ENCODE measurements around the gene XYLT1.

Gene XYLT1

DNA sequence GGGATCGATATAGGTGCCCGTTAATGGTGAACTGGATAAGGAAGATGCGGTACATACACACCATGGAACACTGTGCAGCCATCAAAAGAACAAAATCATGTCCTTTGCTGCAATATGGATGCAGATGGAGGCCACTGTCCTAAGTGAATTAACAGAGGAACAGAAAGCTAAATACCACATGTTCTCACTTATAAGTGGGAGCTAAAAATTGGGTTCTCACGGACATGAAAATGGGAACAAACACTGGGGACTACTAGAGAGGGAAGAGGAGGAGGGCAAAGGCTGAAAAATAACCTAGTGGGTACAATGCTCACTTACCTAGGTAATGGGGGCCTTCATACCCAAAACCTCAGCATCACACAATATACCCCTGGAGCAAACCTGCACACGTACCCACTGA is 302.6 kb downstream of the XYLT1 start:
- Mint-ChIP-seq H3K9me3 (peaks cover 5% of the 10 kb centered on the region), H3K4me1 (ENCODE audit: low read depth) (peaks cover 12% of the 10 kb centered on the region), H3K4me3 (no peak overlapping the region), H3K36me3 (ENCODE audit: low read depth) (peaks cover 5% of the 10 kb centered on the region), H3K27ac (no peak overlapping the region), H3K27me3 (no peaks in the 10 kb centered on the region)

DNA sequence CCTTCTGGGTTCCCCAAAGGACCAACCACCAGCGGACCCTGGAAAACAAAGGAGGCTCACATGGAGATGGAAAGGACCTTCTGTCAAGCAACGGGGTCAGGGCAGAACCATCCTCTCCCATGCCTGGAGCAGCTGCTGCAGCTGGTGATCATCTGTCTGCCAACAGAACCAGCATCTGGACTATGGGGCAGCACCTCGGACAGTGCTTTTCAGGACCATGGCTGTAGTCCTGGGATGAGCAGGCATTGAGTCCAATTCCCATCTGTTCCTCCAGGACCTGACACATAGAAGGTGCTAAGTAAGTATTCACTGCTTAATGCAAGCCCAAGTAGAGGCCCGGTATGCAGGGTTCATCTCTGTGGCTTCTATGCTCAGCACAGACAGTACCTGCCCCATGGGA is 304.7 kb downstream of the XYLT1 start:
- no peaks in the 10 kb centered on the region for H3K27me3 Mint-ChIP-seq
- H3K36me3 Mint-ChIP-seq (ENCODE audit: low read depth) = peaks cover 10% of the 10 kb centered on the region
- H3K27ac Mint-ChIP-seq = no peak overlapping the region
- H3K4me1 Mint-ChIP-seq (ENCODE audit: low read depth) = peaks cover 8% of the 10 kb centered on the region
- H3K9me3 Mint-ChIP-seq = peaks cover 5% of the 10 kb centered on the region
- H3K4me3 Mint-ChIP-seq = no peak overlapping the region

DNA sequence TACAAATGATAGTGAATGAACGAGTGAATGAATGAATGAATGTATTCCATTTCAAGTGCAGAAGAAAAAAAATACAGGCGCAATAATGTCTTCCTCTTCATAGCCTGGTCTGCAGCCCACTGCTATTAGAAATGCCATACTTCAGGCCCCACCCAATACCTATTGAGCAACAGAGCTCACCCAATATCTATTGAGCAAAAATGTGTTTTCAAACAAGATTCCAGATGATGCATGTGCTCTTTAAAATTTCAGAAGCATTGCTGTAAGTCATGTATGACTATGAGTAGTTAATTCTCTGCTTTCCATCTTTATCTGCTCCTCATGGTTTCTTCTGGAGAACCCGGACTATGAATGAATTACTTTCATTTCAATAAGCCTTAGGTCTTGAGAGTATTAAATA is 308.2 kb downstream of the XYLT1 start:
- Mint-ChIP-seq H3K36me3 (ENCODE audit: low read depth) (peaks cover 5% of the 10 kb centered on the region), H3K27me3 (no peaks in the 10 kb centered on the region), H3K4me3 (no peak overlapping the region), H3K27ac (no peak overlapping the region), H3K9me3 (no peaks in the 10 kb centered on the region), H3K4me1 (ENCODE audit: low read depth) (peaks cover 8% of the 10 kb centered on the region)

DNA sequence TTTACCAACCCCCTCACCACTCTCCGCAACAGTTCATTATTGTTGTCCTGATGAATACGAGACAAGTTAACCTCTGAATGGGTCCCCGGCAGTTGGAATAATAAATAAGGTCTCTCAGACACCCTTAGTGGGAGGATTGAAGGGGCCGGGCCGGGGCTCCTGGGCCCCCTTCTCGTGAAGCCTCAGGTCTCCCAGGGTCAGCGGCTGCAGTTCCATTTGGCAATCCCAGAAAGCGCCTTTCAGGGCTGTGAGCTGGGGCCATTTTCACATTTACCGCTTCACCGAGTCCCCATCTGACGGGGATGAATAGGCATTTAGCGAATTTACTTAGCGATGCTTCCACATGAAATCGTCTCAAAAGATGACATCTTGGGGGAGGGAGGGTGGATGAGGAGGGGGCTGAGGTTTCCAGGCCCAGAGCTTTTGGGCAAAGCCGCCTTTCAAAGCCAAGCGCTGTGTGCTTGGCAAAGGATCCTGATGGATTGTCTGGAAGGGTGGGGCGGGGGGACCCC is 309.8 kb downstream of the XYLT1 start:
- no peaks in the 10 kb centered on the region for H3K27me3 Mint-ChIP-seq
- peaks cover 8% of the 10 kb centered on the region for H3K4me1 Mint-ChIP-seq (ENCODE audit: low read depth)
- peaks cover 10% of the 10 kb centered on the region for H3K36me3 Mint-ChIP-seq (ENCODE audit: low read depth)
- no peaks in the 10 kb centered on the region for H3K9me3 Mint-ChIP-seq
- H3K27ac Mint-ChIP-seq = no peak overlapping the region
- no peak overlapping the region for H3K4me3 Mint-ChIP-seq

DNA sequence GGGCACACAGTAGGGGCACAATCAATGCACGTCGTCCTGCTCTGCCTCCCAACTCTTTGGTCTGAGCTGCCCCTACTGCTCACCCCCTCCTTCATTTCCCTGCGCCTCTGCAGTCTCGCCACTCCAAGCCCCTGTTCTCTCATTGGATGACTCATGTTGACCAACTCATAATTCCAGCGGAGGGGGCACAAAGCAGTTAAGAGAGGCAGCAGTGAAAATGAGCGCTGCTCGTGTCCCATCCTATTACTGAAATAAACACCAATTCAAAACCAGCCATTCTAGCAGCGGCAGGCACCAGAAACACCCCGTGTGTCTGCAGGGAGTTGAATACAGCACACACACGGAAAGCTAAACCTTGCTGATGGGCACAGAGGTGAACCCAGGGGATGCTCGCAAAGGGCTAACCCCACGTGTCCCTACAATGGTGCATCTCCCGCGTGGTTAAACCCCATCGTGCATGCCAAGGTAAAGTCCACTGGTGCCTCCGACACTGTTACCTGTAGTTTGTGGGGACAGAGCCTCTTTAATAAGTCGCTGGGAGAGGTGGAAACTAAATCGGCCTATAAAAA is 310.4 kb downstream of the XYLT1 start:
- Mint-ChIP-seq H3K4me1 (ENCODE audit: low read depth) (peaks cover 8% of the 10 kb centered on the region), H3K9me3 (no peaks in the 10 kb centered on the region), H3K4me3 (no peak overlapping the region), H3K36me3 (ENCODE audit: low read depth) (peaks cover 10% of the 10 kb centered on the region), H3K27me3 (no peaks in the 10 kb centered on the region), H3K27ac (no peak overlapping the region)

DNA sequence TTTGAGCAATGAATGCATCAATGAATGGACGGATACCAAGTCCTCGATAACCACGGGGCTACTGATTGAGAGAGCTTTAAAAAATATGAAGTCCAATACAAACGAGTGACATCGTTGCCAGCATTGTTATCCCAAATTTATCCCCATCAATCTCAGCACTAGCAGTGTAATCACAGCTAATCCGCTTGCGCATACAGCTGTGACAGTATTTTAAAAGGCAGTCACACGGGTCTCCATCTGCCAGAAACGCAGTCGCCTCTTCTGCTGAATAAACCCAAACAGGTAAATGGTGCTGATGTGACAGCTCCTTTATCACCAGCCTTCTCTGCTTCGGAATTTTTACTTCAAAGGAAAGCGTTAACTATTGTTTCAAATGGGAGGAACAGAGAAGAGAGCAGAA is 311.1 kb downstream of the XYLT1 start:
- H3K9me3 Mint-ChIP-seq = no peaks in the 10 kb centered on the region
- H3K27me3 Mint-ChIP-seq = no peaks in the 10 kb centered on the region
- peaks cover 10% of the 10 kb centered on the region for H3K36me3 Mint-ChIP-seq (ENCODE audit: low read depth)
- H3K4me3 Mint-ChIP-seq = no peak overlapping the region
- peaks cover 6% of the 10 kb centered on the region for H3K4me1 Mint-ChIP-seq (ENCODE audit: low read depth)
- H3K27ac Mint-ChIP-seq = no peak overlapping the region

DNA sequence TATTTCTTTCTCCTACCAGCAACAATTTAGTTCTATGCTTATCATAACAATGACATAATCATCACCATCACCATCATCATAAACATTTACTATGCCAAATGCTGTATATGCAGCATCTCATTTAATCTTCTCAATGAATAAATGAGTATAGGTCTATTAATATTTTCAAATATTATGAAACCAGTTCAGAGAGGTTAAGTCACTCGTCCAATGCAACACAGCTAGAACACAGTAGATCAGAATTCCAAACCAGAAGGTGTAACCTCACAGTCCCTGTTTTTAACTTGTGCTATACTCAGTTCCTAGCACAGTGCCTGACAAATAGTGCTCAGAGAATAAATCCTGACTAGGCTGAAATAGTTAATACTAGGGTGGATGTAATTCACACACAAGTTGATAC is 314.8 kb downstream of the XYLT1 start:
- no peaks in the 10 kb centered on the region for H3K27me3 Mint-ChIP-seq
- no peaks in the 10 kb centered on the region for H3K9me3 Mint-ChIP-seq
- no peak overlapping the region for H3K27ac Mint-ChIP-seq
- H3K36me3 Mint-ChIP-seq (ENCODE audit: low read depth) = peaks cover 5% of the 10 kb centered on the region
- H3K4me3 Mint-ChIP-seq = no peak overlapping the region
- no peaks in the 10 kb centered on the region for H3K4me1 Mint-ChIP-seq (ENCODE audit: low read depth)

DNA sequence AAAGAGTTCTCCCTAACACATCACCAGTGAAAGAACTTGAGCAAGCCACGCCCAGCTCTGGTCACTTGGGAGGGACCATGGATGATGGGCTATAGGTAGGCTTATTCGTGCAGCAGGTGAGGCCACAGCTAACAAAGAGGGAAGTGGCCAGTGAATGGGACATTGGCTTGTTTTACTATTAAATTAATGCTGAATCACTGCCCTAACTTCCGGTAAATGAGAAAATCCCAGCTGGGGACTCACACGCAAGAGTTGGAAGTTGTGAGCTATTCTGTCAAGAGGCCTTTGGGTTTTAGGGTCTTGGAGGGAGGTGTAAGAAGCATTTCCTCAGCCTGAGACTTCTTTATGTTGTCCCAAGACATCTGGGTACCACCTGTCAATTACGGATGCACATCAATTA is 315.3 kb downstream of the XYLT1 start:
- Mint-ChIP-seq H3K4me3 (no peak overlapping the region), H3K27ac (no peak overlapping the region), H3K36me3 (ENCODE audit: low read depth) (peaks cover 5% of the 10 kb centered on the region), H3K4me1 (ENCODE audit: low read depth) (no peaks in the 10 kb centered on the region), H3K27me3 (no peaks in the 10 kb centered on the region), H3K9me3 (no peaks in the 10 kb centered on the region)

DNA sequence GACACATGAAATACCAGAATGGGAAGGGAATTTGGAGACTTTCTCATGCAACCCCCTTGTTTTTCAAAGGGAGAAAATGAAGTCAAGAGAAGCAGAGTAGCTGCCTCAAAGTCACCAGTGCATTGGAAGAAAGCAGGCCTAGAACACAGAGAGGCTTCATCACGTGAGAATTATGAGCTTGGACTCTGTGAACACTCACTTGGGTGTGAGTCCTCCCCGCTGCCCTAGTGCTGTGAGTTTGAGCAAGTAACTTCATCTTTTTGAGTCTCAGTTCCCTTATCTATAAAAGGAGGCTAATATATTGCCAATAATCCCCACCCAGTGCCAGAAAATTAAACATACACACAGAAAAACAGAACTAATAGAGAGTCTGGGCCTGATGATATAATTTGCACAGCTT is 315.8 kb downstream of the XYLT1 start:
- H3K9me3 Mint-ChIP-seq = no peaks in the 10 kb centered on the region
- H3K4me1 Mint-ChIP-seq (ENCODE audit: low read depth) = no peaks in the 10 kb centered on the region
- no peaks in the 10 kb centered on the region for H3K27me3 Mint-ChIP-seq
- H3K4me3 Mint-ChIP-seq = no peak overlapping the region
- peaks cover 5% of the 10 kb centered on the region for H3K36me3 Mint-ChIP-seq (ENCODE audit: low read depth)
- H3K27ac Mint-ChIP-seq = no peak overlapping the region

DNA sequence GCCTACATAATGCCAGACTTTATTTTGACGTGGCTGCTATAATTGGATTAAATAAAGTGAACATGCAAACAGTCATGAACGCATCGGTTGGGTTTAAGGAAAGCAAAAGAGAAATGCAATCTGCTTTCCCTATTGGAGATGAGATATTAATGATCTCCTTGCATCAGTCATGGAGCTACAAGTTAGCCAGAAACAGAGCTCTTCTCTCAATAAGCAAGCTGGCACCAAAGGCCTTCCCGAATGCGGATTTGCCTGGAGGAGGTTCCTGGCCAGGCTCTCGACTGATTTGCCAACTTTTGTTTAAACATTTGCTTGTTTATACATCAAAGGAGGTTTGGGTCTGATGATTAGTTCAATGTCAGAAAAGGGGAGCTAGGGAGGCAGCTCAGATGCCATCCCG is 318.4 kb downstream of the XYLT1 start:
- no peaks in the 10 kb centered on the region for H3K27me3 Mint-ChIP-seq
- H3K4me3 Mint-ChIP-seq = no peak overlapping the region

DNA sequence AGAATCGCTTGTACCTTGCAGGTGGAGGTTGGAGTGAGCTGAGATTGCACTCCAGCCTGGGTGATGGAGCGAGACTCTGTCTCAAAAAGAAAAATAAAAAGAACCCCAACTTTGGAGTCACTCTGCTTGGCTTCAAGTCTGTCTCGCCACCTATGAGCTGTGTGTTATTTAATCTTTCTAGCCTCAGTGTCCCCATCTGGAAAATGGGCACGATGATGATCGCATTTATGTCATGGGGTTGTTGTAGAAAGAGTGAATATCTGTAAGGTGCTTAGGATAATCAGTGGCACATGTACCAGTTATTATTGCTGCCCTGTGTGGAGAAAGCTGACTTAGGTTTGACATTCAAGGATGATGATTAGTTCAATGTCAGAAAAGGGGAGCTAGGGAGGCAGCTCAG is 319.4 kb downstream of the XYLT1 start:
- Mint-ChIP-seq H3K4me1 (ENCODE audit: low read depth) (no peaks in the 10 kb centered on the region), H3K4me3 (no peak overlapping the region), H3K27me3 (no peaks in the 10 kb centered on the region), H3K27ac (no peak overlapping the region), H3K9me3 (no peaks in the 10 kb centered on the region), H3K36me3 (ENCODE audit: low read depth) (peaks cover 2% of the 10 kb centered on the region)

More for the DNA sequence above, 318.4 kb downstream of the XYLT1 start:
- Mint-ChIP-seq H3K27ac (no peak overlapping the region), H3K9me3 (no peaks in the 10 kb centered on the region), H3K36me3 (ENCODE audit: low read depth) (peaks cover 5% of the 10 kb centered on the region), H3K4me1 (ENCODE audit: low read depth) (no peaks in the 10 kb centered on the region)

DNA sequence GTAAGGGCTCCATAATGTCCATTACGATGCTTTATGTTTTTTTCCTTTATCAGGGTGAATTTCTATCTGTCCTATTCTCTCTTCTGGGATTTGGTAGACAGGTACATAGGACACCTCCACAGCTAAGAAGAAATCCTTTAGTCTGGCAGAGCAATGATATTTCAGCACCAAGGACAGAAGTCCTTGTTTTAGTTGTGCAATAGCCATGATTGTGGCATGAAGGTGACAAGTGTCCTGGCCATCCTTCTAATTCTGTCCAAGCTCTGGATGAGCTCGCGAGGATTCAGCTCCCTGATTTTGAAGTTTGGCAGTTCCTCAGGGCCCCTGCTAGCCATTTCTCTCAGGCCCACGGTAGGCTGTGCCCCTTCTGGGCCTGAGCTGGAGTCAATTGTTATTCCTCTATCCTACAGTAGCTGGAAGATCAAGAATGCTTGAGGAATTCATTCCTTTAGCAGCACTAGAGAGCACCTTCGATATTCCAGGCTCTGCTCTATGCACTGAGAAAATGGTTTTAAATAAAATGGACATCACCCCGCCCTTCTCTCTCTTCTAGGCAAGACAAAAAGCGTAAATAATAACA is 320.8 kb downstream of the XYLT1 start:
- no peaks in the 10 kb centered on the region for H3K4me1 Mint-ChIP-seq (ENCODE audit: low read depth)
- H3K27me3 Mint-ChIP-seq = no peaks in the 10 kb centered on the region
- no peaks in the 10 kb centered on the region for H3K36me3 Mint-ChIP-seq (ENCODE audit: low read depth)
- no peak overlapping the region for H3K4me3 Mint-ChIP-seq
- no peak overlapping the region for H3K27ac Mint-ChIP-seq
- H3K9me3 Mint-ChIP-seq = no peaks in the 10 kb centered on the region

DNA sequence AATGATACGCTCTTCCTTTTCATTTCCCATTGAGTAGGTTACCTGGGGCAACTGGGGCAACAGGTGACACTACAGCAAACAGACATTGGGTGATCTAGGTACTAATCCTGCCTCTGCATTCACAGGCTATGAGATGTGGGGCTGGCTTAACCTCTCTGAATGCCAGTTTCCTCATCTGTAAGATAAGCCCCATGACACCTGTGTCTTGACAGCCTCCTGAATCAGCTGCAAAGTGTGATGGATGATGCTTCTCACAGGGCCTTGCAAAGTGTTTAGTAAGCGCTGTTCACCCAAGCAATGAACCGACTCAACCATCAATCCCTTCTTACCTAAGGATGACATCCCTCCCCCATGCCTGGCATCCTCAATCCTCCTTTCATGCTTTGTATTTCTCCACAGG is 322.8 kb downstream of the XYLT1 start:
- Mint-ChIP-seq H3K27me3 (no peaks in the 10 kb centered on the region), H3K9me3 (no peaks in the 10 kb centered on the region), H3K4me1 (ENCODE audit: low read depth) (no peaks in the 10 kb centered on the region), H3K4me3 (no peak overlapping the region), H3K36me3 (ENCODE audit: low read depth) (no peaks in the 10 kb centered on the region), H3K27ac (no peak overlapping the region)

DNA sequence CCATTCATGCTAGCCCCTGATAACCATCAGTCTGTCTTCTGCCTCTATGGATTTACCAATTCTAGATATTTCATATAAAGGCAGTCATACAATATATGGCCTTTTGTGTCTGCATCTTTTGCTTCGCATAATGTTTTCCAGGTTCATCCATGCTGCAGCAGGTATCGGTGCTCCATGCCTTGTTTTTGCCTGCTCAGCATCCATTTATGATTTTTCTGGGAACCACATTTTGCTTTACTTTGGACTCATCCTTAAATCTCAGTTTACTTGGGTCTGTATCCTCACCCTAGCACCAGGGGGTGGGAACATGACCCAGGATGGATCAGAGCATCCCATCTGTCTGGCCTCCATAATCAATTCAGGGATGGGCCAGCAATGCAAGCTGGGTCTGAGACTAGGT is 325.7 kb downstream of the XYLT1 start:
- no peak overlapping the region for H3K4me3 Mint-ChIP-seq
- H3K27me3 Mint-ChIP-seq = no peaks in the 10 kb centered on the region
- peaks cover 8% of the 10 kb centered on the region for H3K36me3 Mint-ChIP-seq (ENCODE audit: low read depth)
- H3K27ac Mint-ChIP-seq = no peak overlapping the region
- H3K4me1 Mint-ChIP-seq (ENCODE audit: low read depth) = no peaks in the 10 kb centered on the region
- no peaks in the 10 kb centered on the region for H3K9me3 Mint-ChIP-seq

DNA sequence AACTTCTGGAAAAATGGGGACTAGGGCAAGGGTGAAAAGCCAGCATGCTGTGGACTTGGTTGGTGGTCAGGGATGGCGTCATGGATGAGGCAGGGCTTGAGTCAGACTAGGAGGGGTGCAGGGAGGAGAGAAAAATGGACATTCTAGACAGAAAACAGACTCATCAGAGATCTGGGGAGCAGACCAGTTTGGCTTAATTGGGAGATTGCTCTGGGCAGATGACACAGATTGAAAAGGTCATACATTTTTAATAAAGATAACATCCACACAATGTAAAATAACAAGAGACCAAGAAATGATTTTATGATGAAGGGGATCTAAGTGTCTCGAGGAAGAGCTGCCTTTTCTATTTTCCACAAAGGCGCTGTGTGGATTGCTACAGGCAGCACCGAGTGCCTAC is 326.3 kb downstream of the XYLT1 start:
- no peak overlapping the region for H3K27ac Mint-ChIP-seq

More for the DNA sequence above, 326.3 kb downstream of the XYLT1 start:
- H3K4me1 Mint-ChIP-seq (ENCODE audit: low read depth) = no peaks in the 10 kb centered on the region
- H3K9me3 Mint-ChIP-seq = no peaks in the 10 kb centered on the region
- no peak overlapping the region for H3K4me3 Mint-ChIP-seq
- peaks cover 14% of the 10 kb centered on the region for H3K36me3 Mint-ChIP-seq (ENCODE audit: low read depth)
- no peaks in the 10 kb centered on the region for H3K27me3 Mint-ChIP-seq

Data from stimulated activated naive CD8-positive, alpha-beta T cell treated with anti-CD3 and anti-CD28 coated beads, Interleukin-15, Interleukin-2, amounts not matched to agents 100 ng/mL and 50 ng/mL, for 24 hours (primary cell).